ENCODE data around the gene ANKZF1. TPM values are rescaled to one million over a fixed set of nuclear protein-coding genes. Genes with fewer than 3 reads are reported as not detected.

Gene ANKZF1
- polyA plus RNA-seq, 3 donors: 7.6 to 79.3 (median 10.4) TPM

GRCh38 chr2:219206328-219207133 is 23.1 kb upstream of the ANKZF1 start, which contains the start of gene ZFAND2B:
ZFAND2B (plus strand) TSS chr2:219206782; CDS start chr2:219206988, 206 bp downstream.
- intact Hi-C loops (cut with micrococcal nuclease): loop anchor here in 1 of 2 donors (2.0 kb wide), 1 partner anchor 28 kb away; the partner anchor contains the start of gene RETREG2
- under 1% methylated on average over 62 of the region's 76 CpGs for WGBS (ENCODE audit: insufficient coverage)

More at GRCh38 chr2:219206328-219207133, 23.1 kb upstream of the ANKZF1 start, which contains the start of gene ZFAND2B:
- Mint-ChIP-seq H3K27ac (peak within 1 kb of the TSS; percentile 87 to 96 (median 92)), H3K4me1 (peaks cover 39% of the 10 kb centered on the region), H3K36me3 (peaks cover 26 to 33% of the 10 kb centered on the region in 2 donors), H3K4me3 (peak within 1 kb of the TSS; percentile 86 to 98), H3K9me3 (peaks cover 2 to 8% (median 4%) of the 10 kb centered on the region in 7 donors), H3K27me3 (ENCODE audit: low read depth in 3 of 3) (peaks cover 2 to 3% (median 2%) of the 10 kb centered on the region in 3 donors)
- peak within 1 kb of the TSS; percentile 91 for H3K4me2 ChIP-seq (replicated peaks; ENCODE audit: extremely low read depth, low read length, poor library complexity, severe bottlenecking)
- TF ChIP-seq CTCF (IDR thresholded peaks at IDR 0.05): no peak
- H3K79me2 ChIP-seq (ENCODE audit: insufficient read depth, low read length): no peaks in the 10 kb centered on the region
- peak within 1 kb of the TSS; percentile 78 to 85 (median 83) for H3K4me3 ChIP-seq (replicated peaks in 1 of 3; ENCODE audit: low read depth in 2 of 3, low read length in 3 of 3)
- peak; percentile 87 to 91 (median 88) for DNase-seq
- H3K9ac ChIP-seq (ENCODE audit: insufficient read depth, low read length, poor library complexity, severe bottlenecking): peak within 1 kb of the TSS; percentile 78
- H3K27ac ChIP-seq (ENCODE audit: low read depth in 1 of 2, low read length in 2 of 2): peak within 1 kb of the TSS; percentile 79 to 91
- H3K4me1 ChIP-seq (ENCODE audit: control insufficient read depth in 1 of 2, insufficient read depth in 2 of 2, low read length in 2 of 2): peaks cover 19 to 21% of the 10 kb centered on the region in 2 donors
- H4K20me1 ChIP-seq (ENCODE audit: insufficient read depth, low read length): peaks cover 10% of the 10 kb centered on the region
- peak within 1 kb of the TSS; percentile 93 for H2AFZ ChIP-seq (ENCODE audit: insufficient read depth, low read depth, low read length, poor library complexity, severe bottlenecking)
- H3K27me3 ChIP-seq (ENCODE audit: control insufficient read depth in 2 of 2, insufficient read depth in 2 of 2, low read length in 2 of 2): no peaks in the 10 kb centered on the region
- peaks cover 16 to 31% of the 10 kb centered on the region in 2 donors for H3K36me3 ChIP-seq (replicated peaks in 1 of 2; ENCODE audit: control insufficient read depth in 1 of 2, insufficient read depth in 2 of 2, low read length in 2 of 2)
- H3K9me3 ChIP-seq (replicated peaks in 1 of 2; ENCODE audit: control insufficient read depth in 1 of 2, insufficient read depth in 1 of 2, low read length in 2 of 2): peaks cover 0 to 4% of the 10 kb centered on the region in 2 donors

Measured in CD14-positive monocyte (primary cell).